SK-N-SH treated with all-trans-retinoic acid at 6 μM for 48 hours (cell line): ENCODE results near the gene MIPOL1.

Experiments used
- CSDC2 ChIP-seq: fragments of 250-450 bp; sonication (Bioruptor Pico); IDR thresholded peaks from 2 replicates; pipeline ENCODE4 v1.5.0; 2020; ENCODE audit warnings: mild to moderate bottlenecking, moderate library complexity
- CSRNP3 ChIP-seq: fragments of 250-450 bp; sonication (Bioruptor Pico); IDR thresholded peaks from 2 replicates; pipeline ENCODE4 v1.5.1; 2021; ENCODE audit warnings: mild to moderate bottlenecking, moderate library complexity
- PATZ1 ChIP-seq: fragments of 250-450 bp; sonication (Bioruptor Pico); IDR thresholded peaks from 2 replicates; pipeline ENCODE4 v1.8.0; 2020; ENCODE audit warnings: mild to moderate bottlenecking, moderate library complexity, borderline replicate concordance
- ZNF8 ChIP-seq: fragments of 450-650 bp; formaldehyde crosslinking; IDR thresholded peaks from 2 replicates; pipeline ENCODE4 v1.5.0; 2020; ENCODE audit warnings: mild to moderate bottlenecking, moderate library complexity

- TF ChIP-seq CSDC2 (CRISPR knock-in tag) (no peak), PATZ1 (CRISPR knock-in tag) (no peak), CSRNP3 (no peak), ZNF8 (no peak)
These were observed 145.8 kb downstream of the MIPOL1 start for GRCh38 chr14:37343307-37344094.
